ENCODE data around the gene S100P.

The S100P gene

GRCh38 chr4:6697131-6697530, 3.5 kb downstream of the S100P start:
- H3K4me1 Mint-ChIP-seq = peaks cover 16% of the 10 kb centered on the region in 2 donors
- ATAC-seq (replicated peaks) = no peak
- H3K36me3 Mint-ChIP-seq = peaks cover 16 to 33% of the 10 kb centered on the region in 2 donors
- peak overlapping the region; percentile 14 for H3K27ac Mint-ChIP-seq
- no peaks in the 10 kb centered on the region for H3K9me3 Mint-ChIP-seq
- no peak overlapping the region for H3K4me3 Mint-ChIP-seq
- no peaks in the 10 kb centered on the region for H3K27me3 Mint-ChIP-seq
- no peak for DNase-seq

GRCh38 chr4:6699388-6699787, 5.7 kb downstream of the S100P start:
- Mint-ChIP-seq H3K4me3 (no peak overlapping the region), H3K4me1 (peaks cover 21 to 24% of the 10 kb centered on the region in 2 donors), H3K36me3 (peaks cover 23 to 41% of the 10 kb centered on the region in 2 donors), H3K27me3 (no peaks in the 10 kb centered on the region), H3K9me3 (peaks cover 0 to 4% of the 10 kb centered on the region in 2 donors), H3K27ac (no peak overlapping the region)
- ATAC-seq (replicated peaks) (no peak), DNase-seq (no peak)

DNA sequence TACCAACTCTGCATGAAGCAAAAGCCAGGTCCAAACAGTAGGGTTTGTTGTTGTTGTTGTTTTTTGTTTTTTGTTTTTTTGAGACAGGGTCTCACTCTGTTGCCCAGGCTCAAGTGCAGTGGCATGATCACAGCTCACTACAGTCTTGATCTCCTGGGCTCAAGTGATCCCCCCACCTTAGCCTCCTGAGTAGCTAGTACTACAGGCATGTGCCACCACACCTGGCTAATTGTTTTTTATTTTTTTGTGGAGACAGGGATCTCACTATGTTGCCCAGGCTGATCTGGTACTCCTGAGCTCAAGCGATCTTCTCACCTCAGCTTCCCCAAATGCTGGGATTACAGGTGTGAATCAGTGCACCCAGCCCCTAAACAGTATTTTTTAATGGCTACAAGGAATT, 6.2 kb downstream of the S100P start:
- Mint-ChIP-seq H3K27ac (no peak overlapping the region), H3K27me3 (no peaks in the 10 kb centered on the region), H3K4me3 (no peak overlapping the region), H3K4me1 (peaks cover 22 to 23% of the 10 kb centered on the region in 2 donors), H3K9me3 (peaks cover 0 to 4% of the 10 kb centered on the region in 2 donors), H3K36me3 (peaks cover 27 to 47% of the 10 kb centered on the region in 2 donors)
- no peak for DNase-seq
- no peak for ATAC-seq (replicated peaks)

- H3K4me1 Mint-ChIP-seq = peaks cover 20 to 25% of the 10 kb centered on the region in 2 donors
- H3K9me3 Mint-ChIP-seq = peaks cover 0 to 4% of the 10 kb centered on the region in 2 donors
- no peaks in the 10 kb centered on the region for H3K27me3 Mint-ChIP-seq
- DNase-seq = no peak
- no peak overlapping the region for H3K4me3 Mint-ChIP-seq
- H3K27ac Mint-ChIP-seq = no peak overlapping the region
- ATAC-seq (replicated peaks) = no peak
- peaks cover 31 to 49% of the 10 kb centered on the region in 2 donors for H3K36me3 Mint-ChIP-seq
Observed at GRCh38 chr4:6701371-6701770, 7.7 kb downstream of the S100P start.

- ATAC-seq (replicated peaks) = no peak
- no peak overlapping the region for H3K27ac Mint-ChIP-seq
Observed at GRCh38 chr4:6702761-6703160, 9.1 kb downstream of the S100P start.

DNA sequence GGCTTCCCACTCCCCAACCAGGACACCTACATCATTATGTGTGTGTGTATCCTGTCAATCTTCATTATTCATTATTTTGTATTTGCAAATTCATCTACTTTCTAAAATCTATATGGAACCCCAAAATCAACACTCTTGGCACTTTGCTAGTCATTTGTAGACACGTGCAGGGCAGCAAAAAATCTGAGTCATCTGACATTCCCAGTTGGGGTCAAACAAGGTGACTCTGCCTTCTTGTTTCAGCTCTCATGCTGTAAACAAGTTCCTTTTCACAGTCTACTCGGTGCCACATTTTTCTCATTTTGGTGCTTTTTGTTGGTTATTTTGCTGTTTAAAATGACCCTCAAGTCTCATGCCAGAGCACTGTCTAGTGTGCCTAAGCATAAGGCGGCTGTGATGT, 10.1 kb downstream of the S100P start:
- H3K9me3 Mint-ChIP-seq = peaks cover 0 to 4% of the 10 kb centered on the region in 2 donors
- ATAC-seq (replicated peaks) = no peak
- DNase-seq = no peak
- peak overlapping the region; percentile 47 for H3K27ac Mint-ChIP-seq
- peaks cover 46 to 64% of the 10 kb centered on the region in 2 donors for H3K36me3 Mint-ChIP-seq
- H3K4me3 Mint-ChIP-seq = no peak overlapping the region
- H3K27me3 Mint-ChIP-seq = no peaks in the 10 kb centered on the region
- peaks cover 34 to 46% of the 10 kb centered on the region in 2 donors for H3K4me1 Mint-ChIP-seq

More at GRCh38 chr4:6702761-6703160, 9.1 kb downstream of the S100P start:
- H3K4me3 Mint-ChIP-seq = no peak overlapping the region
- H3K4me1 Mint-ChIP-seq = peaks cover 25 to 36% of the 10 kb centered on the region in 2 donors
- H3K36me3 Mint-ChIP-seq = peaks cover 40 to 60% of the 10 kb centered on the region in 2 donors
- peaks cover 0 to 4% of the 10 kb centered on the region in 2 donors for H3K9me3 Mint-ChIP-seq
- DNase-seq = no peak
- no peaks in the 10 kb centered on the region for H3K27me3 Mint-ChIP-seq

GRCh38 chr4:6705646-6706045, 12.0 kb downstream of the S100P start:
- H3K27ac Mint-ChIP-seq = no peak overlapping the region
- H3K36me3 Mint-ChIP-seq = peaks cover 48 to 62% of the 10 kb centered on the region in 2 donors
- no peaks in the 10 kb centered on the region for H3K27me3 Mint-ChIP-seq
- no peak overlapping the region for H3K4me3 Mint-ChIP-seq
- peaks cover 40 to 57% of the 10 kb centered on the region in 2 donors for H3K4me1 Mint-ChIP-seq
- ATAC-seq (replicated peaks) = no peak
- peaks cover under 1 to 5% of the 10 kb centered on the region in 2 donors for H3K9me3 Mint-ChIP-seq
- no peak for DNase-seq

DNA sequence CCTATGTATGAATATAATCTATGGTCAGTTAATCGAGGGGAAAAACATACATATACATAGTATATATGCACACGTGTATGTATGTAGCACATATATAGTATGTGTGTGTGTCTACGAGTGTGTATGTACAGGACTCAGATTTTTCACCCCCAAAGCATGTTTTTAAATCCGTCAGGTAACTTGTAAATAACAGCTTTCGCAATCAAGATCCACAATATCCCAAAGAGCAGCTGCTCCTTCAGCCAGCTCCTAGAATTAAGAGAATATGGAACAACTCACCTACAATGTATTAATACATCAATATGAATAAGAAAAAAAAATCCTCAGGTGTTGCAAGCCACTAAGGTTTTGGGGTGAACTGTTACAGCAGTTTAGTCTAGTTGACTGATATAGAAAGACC, 12.5 kb downstream of the S100P start:
- no peak overlapping the region for H3K4me3 Mint-ChIP-seq
- peaks cover 45 to 65% of the 10 kb centered on the region in 2 donors for H3K36me3 Mint-ChIP-seq
- no peak overlapping the region for H3K27ac Mint-ChIP-seq
- ATAC-seq (replicated peaks) = no peak
- H3K9me3 Mint-ChIP-seq = peaks cover 5 to 10% of the 10 kb centered on the region in 2 donors
- DNase-seq = no peak
- peaks cover 45 to 62% of the 10 kb centered on the region in 2 donors for H3K4me1 Mint-ChIP-seq
- no peaks in the 10 kb centered on the region for H3K27me3 Mint-ChIP-seq

DNA sequence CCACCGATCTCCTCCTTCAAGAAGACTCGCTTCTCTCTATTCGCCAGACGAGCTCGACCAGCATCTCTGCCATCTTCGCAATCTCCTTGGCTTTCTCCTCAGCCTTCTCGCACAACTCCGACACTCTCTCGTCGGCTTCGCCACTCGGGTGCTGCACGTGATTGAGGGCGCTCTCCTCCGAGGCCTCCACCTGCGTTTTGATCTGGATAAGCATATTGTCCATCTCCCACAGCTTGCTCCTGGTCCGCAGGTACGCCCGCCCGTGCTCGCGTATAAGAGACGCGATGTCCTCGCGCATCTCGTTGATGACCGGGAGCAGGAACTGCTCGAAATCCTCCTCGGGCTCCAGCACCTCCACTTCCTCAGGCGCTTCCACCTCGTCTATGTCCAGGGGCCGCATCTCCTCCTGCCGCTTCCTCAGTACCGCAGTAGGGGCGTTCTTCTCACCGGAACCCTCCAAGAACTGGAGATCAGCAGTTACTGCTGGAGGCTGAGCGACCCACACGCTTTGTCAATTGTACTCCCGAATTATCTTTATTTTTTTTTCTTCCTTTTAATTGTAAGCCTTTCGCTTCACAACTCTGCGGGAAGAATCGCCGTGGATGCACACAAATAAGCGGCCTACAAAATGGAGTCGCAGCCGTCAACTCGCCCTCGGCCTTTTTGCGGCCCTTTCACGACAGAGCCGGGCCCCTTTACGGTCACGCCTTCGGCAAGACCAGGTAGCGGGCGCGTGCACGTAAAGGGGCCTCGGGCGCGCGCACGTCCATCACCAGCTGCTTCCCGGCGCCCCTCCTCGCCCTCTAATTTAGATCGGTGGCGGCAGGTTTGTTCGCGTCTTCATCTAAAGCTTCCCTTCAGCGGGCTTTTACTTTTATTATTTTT, 15.8 kb downstream of the S100P start, which contains the start of gene MRFAP1L1:
Gene MRFAP1L1, minus strand, starts transcription at position 636 of the 885 bp plus-strand sequence. Its CDS starts 236 bp downstream, at position 400.
- Mint-ChIP-seq H3K27me3 (no peaks in the 10 kb centered on the region), H3K4me1 (peaks cover 42 to 57% of the 10 kb centered on the region in 2 donors), H3K27ac (peak within 1 kb of the TSS; percentile 98), H3K9me3 (peaks cover 6 to 8% of the 10 kb centered on the region in 2 donors), H3K4me3 (peak within 1 kb of the TSS; percentile 87 to 100), H3K36me3 (peaks cover 28 to 52% of the 10 kb centered on the region in 2 donors)
- DNase-seq (peak; percentile 95), ATAC-seq (replicated peaks) (peak; percentile 83 to 85)

GRCh38 chr4:6710282-6710681, 16.6 kb downstream of the S100P start:
- Mint-ChIP-seq H3K27ac (peak overlapping the region; percentile 98), H3K27me3 (no peaks in the 10 kb centered on the region), H3K4me1 (peaks cover 39 to 55% of the 10 kb centered on the region in 2 donors)

GRCh38 chr4:6710996-6711395, 17.3 kb downstream of the S100P start:
- H3K4me1 Mint-ChIP-seq = peaks cover 35 to 57% of the 10 kb centered on the region in 2 donors
- peaks cover 6 to 8% of the 10 kb centered on the region in 2 donors for H3K9me3 Mint-ChIP-seq
- DNase-seq (no peak), ATAC-seq (replicated peaks) (peak in 1 of 2 donors; percentile 39)
- no peak overlapping the region for H3K27ac Mint-ChIP-seq
- H3K27me3 Mint-ChIP-seq = no peaks in the 10 kb centered on the region
- no peak overlapping the region for H3K4me3 Mint-ChIP-seq
- peaks cover 23 to 41% of the 10 kb centered on the region in 2 donors for H3K36me3 Mint-ChIP-seq

More at GRCh38 chr4:6710282-6710681, 16.6 kb downstream of the S100P start:
- Mint-ChIP-seq H3K4me3 (peak overlapping the region; percentile 87 to 100), H3K9me3 (peaks cover 6 to 8% of the 10 kb centered on the region in 2 donors), H3K36me3 (peaks cover 23 to 44% of the 10 kb centered on the region in 2 donors)
- DNase-seq (no peak), ATAC-seq (replicated peaks) (peak; percentile 8)

DNA sequence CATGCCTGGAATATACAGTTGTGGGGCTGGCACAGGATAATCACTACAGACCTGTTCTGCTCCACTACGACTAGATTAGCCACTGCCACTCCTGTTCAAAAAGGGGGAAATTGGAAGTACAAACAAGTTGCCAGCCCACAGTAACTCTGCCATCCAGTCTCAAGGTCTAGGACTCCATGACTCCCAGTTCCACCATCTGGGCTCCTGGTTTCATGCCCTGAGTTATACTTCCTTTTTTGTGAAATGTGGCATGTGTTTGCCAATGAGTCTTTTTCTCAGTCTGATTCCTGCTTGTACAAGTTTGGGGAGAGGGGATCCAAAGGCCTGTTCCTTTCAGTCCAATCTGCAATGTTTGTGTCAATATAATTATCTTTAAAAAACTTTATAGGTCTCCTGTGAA, 21.3 kb downstream of the S100P start:
- Mint-ChIP-seq H3K4me3 (no peak overlapping the region), H3K9me3 (peaks cover 6 to 8% of the 10 kb centered on the region in 2 donors), H3K27me3 (no peaks in the 10 kb centered on the region), H3K27ac (no peak overlapping the region), H3K4me1 (peaks cover 15 to 41% of the 10 kb centered on the region in 2 donors), H3K36me3 (peaks cover 7 to 16% of the 10 kb centered on the region in 2 donors)
- ATAC-seq (replicated peaks) (no peak), DNase-seq (no peak)

- H3K9me3 Mint-ChIP-seq = peaks cover 5 to 7% of the 10 kb centered on the region in 2 donors
- peak overlapping the region; percentile 97 for H3K27ac Mint-ChIP-seq
- peaks cover 7 to 15% of the 10 kb centered on the region in 2 donors for H3K36me3 Mint-ChIP-seq
- no peaks in the 10 kb centered on the region for H3K27me3 Mint-ChIP-seq
- no peak for DNase-seq
- H3K4me1 Mint-ChIP-seq = peaks cover 17 to 41% of the 10 kb centered on the region in 2 donors
- peak overlapping the region; percentile 92 to 98 for H3K4me3 Mint-ChIP-seq
- ATAC-seq (replicated peaks) = no peak
Observed at GRCh38 chr4:6715704-6716017, 22.0 kb downstream of the S100P start.

DNA sequence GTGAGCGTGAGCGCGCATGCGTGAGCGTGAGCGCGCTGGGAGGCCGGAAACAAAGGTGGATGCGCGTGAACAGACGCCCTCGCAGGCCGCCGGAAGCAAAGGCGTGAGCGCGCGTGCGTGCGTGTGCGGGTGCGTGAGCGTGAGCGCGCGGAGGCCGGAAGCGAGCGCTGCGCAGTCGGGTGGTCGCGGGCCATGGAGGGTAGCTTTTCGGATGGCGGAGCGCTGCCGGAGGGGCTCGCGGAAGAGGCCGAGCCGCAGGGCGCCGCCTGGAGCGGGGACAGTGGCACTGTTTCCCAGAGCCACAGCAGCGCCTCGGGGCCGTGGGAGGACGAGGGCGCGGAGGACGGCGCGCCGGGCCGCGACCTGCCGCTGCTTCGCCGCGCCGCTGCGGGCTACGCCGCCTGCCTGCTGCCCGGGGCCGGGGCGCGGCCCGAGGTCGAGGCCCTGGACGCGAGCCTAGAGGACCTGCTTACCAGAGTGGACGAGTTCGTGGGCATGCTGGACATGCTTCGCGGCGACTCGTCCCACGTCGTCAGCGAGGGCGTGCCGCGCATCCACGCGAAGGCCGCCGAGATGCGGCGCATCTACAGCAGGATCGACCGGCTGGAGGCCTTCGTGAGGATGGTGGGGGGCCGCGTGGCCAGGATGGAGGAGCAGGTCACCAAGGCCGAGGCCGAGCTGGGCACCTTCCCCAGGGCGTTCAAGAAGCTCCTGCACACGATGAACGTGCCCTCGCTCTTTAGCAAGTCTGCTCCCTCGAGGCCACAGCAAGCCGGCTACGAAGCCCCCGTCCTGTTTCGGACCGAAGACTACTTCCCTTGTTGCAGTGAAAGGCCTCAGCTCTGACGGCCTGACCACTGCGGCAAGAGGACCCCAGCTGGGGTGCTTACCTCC, 22.6 kb downstream of the S100P start, which contains the start of gene BLOC1S4:
Gene BLOC1S4, plus strand, starts transcription at position 157 of the 894 bp plus-strand sequence. Its CDS starts 36 bp downstream, at position 193.
- Mint-ChIP-seq H3K36me3 (peaks cover 7 to 10% of the 10 kb centered on the region in 2 donors), H3K9me3 (peaks cover under 1 to 1% of the 10 kb centered on the region in 2 donors), H3K4me3 (peak within 1 kb of the TSS; percentile 92 to 98), H3K27me3 (no peaks in the 10 kb centered on the region), H3K27ac (peak within 1 kb of the TSS; percentile 97), H3K4me1 (peaks cover 13 to 35% of the 10 kb centered on the region in 2 donors)
- peak; percentile 82 for DNase-seq
- ATAC-seq (replicated peaks) = peak; percentile 80 to 89
